Breast epithelium (tissue), 4 donors: ENCODE measurements around the gene TBC1D10A. TPM values are rescaled to one million over a fixed set of nuclear protein-coding genes. Genes with fewer than 3 reads are reported as not detected.

Experiments used
- DNase-seq, 2 donors: peaks; one replicate each; pipeline ENCODE4 v3.0.0-alpha.2; 2019; ENCODE audit warnings: low spot score in 2 of 2
- H3K27ac ChIP-seq, 2 donors: fragments of 200-600 bp; sonication (generic) in 1 of 2; one replicate each; pipeline ENCODE4 v1.5.1; 2016 to 2019; ENCODE audit warnings: mild to moderate bottlenecking in 1 of 2
- H3K27me3 ChIP-seq, 2 donors: fragments of 200-600 bp; sonication (generic) in 1 of 2; one replicate each; pipeline versions ENCODE4 v1.5.1 to v1.6.0; 2017 to 2019; ENCODE audit warnings: control low read depth in 1 of 2, mild to moderate bottlenecking in 1 of 2
- H3K36me3 ChIP-seq: fragments of 200-600 bp; one replicate; pipeline ENCODE4 v1.5.1; 2019
- H3K4me1 ChIP-seq, 2 donors: fragments of 200-600 bp; sonication (generic); one replicate each; pipeline ENCODE4 v1.5.1; 2016 to 2019; ENCODE audit warnings: control low read depth in 1 of 2
- H3K4me3 ChIP-seq, 3 donors: fragments of 200-600 bp; sonication (generic); 1 replicate in 2 of 3; 2 replicates in 1 of 3; pipeline ENCODE4 v1.5.1; 2016 to 2019; ENCODE audit warnings: mild to moderate bottlenecking in 3 of 3, moderate library complexity in 2 of 3
- H3K9me3 ChIP-seq, 2 donors: fragments of 200-600 bp; sonication (generic) in 1 of 2; one replicate each; pipeline ENCODE4 v1.5.1; 2016 to 2019; ENCODE audit warnings: control low read depth in 1 of 2
- CTCF ChIP-seq, 3 donors: fragments of 450-650 bp; IDR thresholded peaks; one replicate each; pipeline ENCODE4 v1.5.1; 2016 to 2017; ENCODE audit warnings: antibody characterized with exemption in 3 of 3, mild to moderate bottlenecking in 3 of 3, moderate library complexity in 3 of 3
- POLR2A ChIP-seq: fragments of 450-650 bp; IDR thresholded peaks from one replicate; pipeline ENCODE4 v1.6.1; 2016; ENCODE audit warnings: antibody characterized with exemption, mild to moderate bottlenecking, moderate library complexity
- POLR2AphosphoS5 ChIP-seq, 3 donors: sonication (generic); formaldehyde crosslinking; IDR thresholded peaks; one replicate each; pipeline ENCODE4 v1.6.1; 2017; ENCODE audit warnings: antibody characterized with exemption in 3 of 3
- intact Hi-C: fragments of 100-400 bp; cut with DNase I; formaldehyde crosslinking; loops from one replicate; pipeline ENCODE4 v1.15.1; 2023; ENCODE audit warnings: low total_unique reads
- total RNA-seq, 3 donors: library from RNA; depleted of rRNA; stranded (reverse); fragments of >200 nt; gene quantifications; one replicate each; pipeline ENCODE4 v1.1.0, GENCODE V29; 2016

TBC1D10A gene
- total RNA-seq, 3 donors from 2014 or later: 25.0 to 50.1 (median 32.4) TPM

GRCh38 chr22:30285846-30286200, 40.9 kb downstream of the TBC1D10A start:
- Histone ChIP-seq H3K27ac (no peak overlapping the region), H3K9me3 (no peaks in the 10 kb centered on the region), H3K4me3 (no peak overlapping the region), H3K36me3 (no peaks in the 10 kb centered on the region), H3K4me1 (peaks cover 8 to 17% of the 10 kb centered on the region in 2 donors), H3K27me3 (no peaks in the 10 kb centered on the region)
- no peak for TF ChIP-seq POLR2AphosphoS5 (IDR thresholded peaks at IDR 0.05)
- no peak for TF ChIP-seq POLR2A
- TF ChIP-seq CTCF (IDR thresholded peaks at IDR 0.05): no peak
- intact Hi-C loops: no loop called here
- DNase-seq: no peak

GRCh38 chr22:30285176-30285845, 41.4 kb downstream of the TBC1D10A start:
- intact Hi-C loops: no loop called here
- H3K27ac ChIP-seq: no peak overlapping the region
- no peak for TF ChIP-seq POLR2AphosphoS5 (IDR thresholded peaks at IDR 0.05)
- no peak for TF ChIP-seq POLR2A
- no peak for TF ChIP-seq CTCF (IDR thresholded peaks at IDR 0.05)
- DNase-seq: no peak
- H3K4me1 ChIP-seq: peaks cover 4 to 12% of the 10 kb centered on the region in 2 donors
- no peaks in the 10 kb centered on the region for H3K36me3 ChIP-seq
- H3K9me3 ChIP-seq: no peaks in the 10 kb centered on the region
- H3K27me3 ChIP-seq: no peaks in the 10 kb centered on the region
- no peak overlapping the region for H3K4me3 ChIP-seq

- Histone ChIP-seq H3K4me3 (no peak overlapping the region), H3K9me3 (no peaks in the 10 kb centered on the region), H3K27me3 (no peaks in the 10 kb centered on the region), H3K4me1 (peaks cover 0 to 7% of the 10 kb centered on the region in 2 donors), H3K27ac (no peak overlapping the region), H3K36me3 (no peaks in the 10 kb centered on the region)
- intact Hi-C loops: no loop called here
- DNase-seq: no peak
- no peak for TF ChIP-seq CTCF (IDR thresholded peaks at IDR 0.05)
- no peak for TF ChIP-seq POLR2AphosphoS5 (IDR thresholded peaks at IDR 0.05)
Measured at GRCh38 chr22:30284666-30285065, 42.1 kb downstream of the TBC1D10A start.

GRCh38 chr22:30284172-30284571, 42.6 kb downstream of the TBC1D10A start:
- H3K36me3 ChIP-seq: no peaks in the 10 kb centered on the region
- H3K27ac ChIP-seq: no peak overlapping the region
- no peaks in the 10 kb centered on the region for H3K9me3 ChIP-seq
- peaks cover 0 to 7% of the 10 kb centered on the region in 2 donors for H3K4me1 ChIP-seq
- H3K4me3 ChIP-seq: no peak overlapping the region
- intact Hi-C loops: no loop called here
- TF ChIP-seq POLR2AphosphoS5 (IDR thresholded peaks at IDR 0.05) (no peak), CTCF (IDR thresholded peaks at IDR 0.05) (no peak), POLR2A (no peak)
- no peaks in the 10 kb centered on the region for H3K27me3 ChIP-seq
- no peak for DNase-seq

- intact Hi-C loops: loop anchor here (2.0 kb wide), 1 partner anchor 61 kb away; no protein-coding TSS in a partner anchor
- H3K9me3 ChIP-seq: no peaks in the 10 kb centered on the region
- DNase-seq: no peak
- no peaks in the 10 kb centered on the region for H3K36me3 ChIP-seq
- no peak overlapping the region for H3K27ac ChIP-seq
- H3K4me1 ChIP-seq: peaks cover 0 to 5% of the 10 kb centered on the region in 2 donors
- H3K4me3 ChIP-seq: no peak overlapping the region
- no peak for TF ChIP-seq POLR2A
- no peak for TF ChIP-seq CTCF (IDR thresholded peaks at IDR 0.05)
- TF ChIP-seq POLR2AphosphoS5 (IDR thresholded peaks at IDR 0.05): no peak
- H3K27me3 ChIP-seq: no peaks in the 10 kb centered on the region
Measured at GRCh38 chr22:30283342-30283741, 43.4 kb downstream of the TBC1D10A start.
